ENCODE data around the gene PKNOX2.

The PKNOX2 gene

GRCh38 chr11:125279676-125280418 lies 115.3 kb downstream of the PKNOX2 start:
- in situ Hi-C loops (cut with HindIII; ENCODE audit: low sequenced_read_pairs), result loop anchor here (5.0 kb wide), 1 partner anchor 78 kb away; no protein-coding TSS in a partner anchor

DNA sequence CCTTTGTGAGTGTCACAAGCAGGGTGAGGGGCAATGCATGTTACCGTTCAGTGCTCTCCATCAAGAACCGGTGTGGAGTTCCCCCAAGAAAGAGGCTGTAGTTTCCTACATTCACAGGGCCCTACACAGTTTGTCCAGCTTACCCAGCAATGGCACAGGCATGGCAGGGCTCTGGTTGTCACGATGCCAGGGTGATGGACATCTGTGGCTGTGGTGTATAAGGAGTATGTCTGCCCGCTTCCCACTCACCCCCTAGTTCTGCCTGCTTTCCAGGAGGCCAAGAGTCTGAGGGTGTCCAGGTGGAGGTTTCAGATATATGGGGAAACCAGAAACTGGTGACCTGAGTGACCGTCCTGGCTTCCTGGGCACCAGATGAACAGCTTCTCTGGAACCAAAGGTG lies 116.1 kb downstream of the PKNOX2 start:
- in situ Hi-C loops (cut with HindIII; ENCODE audit: low sequenced_read_pairs), result loop anchor here (5.0 kb wide), 1 partner anchor 78 kb away; no protein-coding TSS in a partner anchor

DNA sequence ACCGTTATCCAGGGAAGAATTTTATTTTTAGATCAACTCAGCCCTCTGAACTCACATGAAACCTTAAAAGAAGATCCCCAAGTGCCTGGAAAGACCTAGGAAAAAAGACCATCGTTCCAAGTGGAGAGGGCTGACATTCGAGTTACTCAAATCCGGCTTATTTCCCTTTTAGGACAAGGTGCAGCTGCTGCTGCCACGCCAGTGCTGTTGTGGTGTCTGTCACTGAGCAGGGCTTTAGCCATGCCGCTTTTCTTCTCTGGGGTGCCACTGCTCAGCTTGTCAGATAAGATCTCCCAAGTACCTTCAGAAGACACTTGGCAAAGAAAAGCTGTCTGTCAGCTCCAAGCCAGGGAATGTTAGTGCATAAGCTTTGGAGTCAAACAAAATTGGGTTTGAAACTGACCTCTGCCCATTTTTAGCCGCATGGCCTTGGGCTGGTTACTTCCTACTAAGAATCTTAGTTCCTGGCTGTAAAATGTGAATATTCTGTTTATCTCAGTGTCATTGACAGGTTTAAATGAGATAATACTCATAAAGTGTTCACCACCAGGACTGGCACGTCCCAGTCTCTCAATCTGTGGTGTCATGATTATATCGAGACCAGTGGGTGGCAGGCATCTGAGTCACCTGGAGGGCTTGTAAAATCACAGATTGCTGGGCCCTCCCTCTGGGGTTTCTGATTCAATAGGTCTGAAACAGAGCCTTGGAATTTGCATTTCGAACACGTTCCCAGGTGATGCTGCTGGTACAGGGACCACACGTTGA lies 117.5 kb downstream of the PKNOX2 start:
- in situ Hi-C loops (cut with HindIII; ENCODE audit: low sequenced_read_pairs), result loop anchor here (5.0 kb wide), 1 partner anchor 80 kb away; no protein-coding TSS in a partner anchor

DNA sequence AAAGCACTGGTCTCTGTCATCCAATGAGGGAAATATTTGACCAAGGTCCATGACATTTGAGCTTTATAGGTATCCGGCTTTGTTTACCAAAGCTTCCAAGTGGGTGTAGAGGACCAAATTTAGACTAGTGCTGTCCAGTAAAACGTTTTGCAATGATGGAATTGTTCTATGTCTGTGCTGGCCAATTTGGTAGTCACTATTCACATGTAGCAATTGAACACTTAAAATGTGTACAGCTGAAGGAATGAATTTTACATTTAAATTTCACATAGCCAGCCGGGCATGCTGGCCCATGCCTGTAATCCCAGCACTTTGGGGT lies 118.0 kb downstream of the PKNOX2 start:
- in situ Hi-C loops (cut with HindIII; ENCODE audit: low sequenced_read_pairs), result loop anchor here (5.0 kb wide), 1 partner anchor 80 kb away; no protein-coding TSS in a partner anchor

GRCh38 chr11:125284245-125284850 lies 119.8 kb downstream of the PKNOX2 start:
- in situ Hi-C loops (cut with HindIII; ENCODE audit: low sequenced_read_pairs), result loop anchor here (5.0 kb wide), 1 partner anchor 82 kb away; no protein-coding TSS in a partner anchor

- in situ Hi-C loops (cut with HindIII; ENCODE audit: low sequenced_read_pairs), result loop anchor here (5.0 kb wide), 1 partner anchor 34 kb away; no protein-coding TSS in a partner anchor
These were observed 121.3 kb downstream of the PKNOX2 start for GRCh38 chr11:125285844-125286243.

- in situ Hi-C loops (cut with HindIII; ENCODE audit: low sequenced_read_pairs), result loop anchor here (5.0 kb wide), 1 partner anchor 34 kb away; no protein-coding TSS in a partner anchor
These were observed 121.9 kb downstream of the PKNOX2 start for GRCh38 chr11:125286486-125286885.

- in situ Hi-C loops (cut with HindIII; ENCODE audit: low sequenced_read_pairs), result loop anchor here (5.0 kb wide), 1 partner anchor 35 kb away; no protein-coding TSS in a partner anchor
These were observed 123.1 kb downstream of the PKNOX2 start for GRCh38 chr11:125287491-125288210.

DNA sequence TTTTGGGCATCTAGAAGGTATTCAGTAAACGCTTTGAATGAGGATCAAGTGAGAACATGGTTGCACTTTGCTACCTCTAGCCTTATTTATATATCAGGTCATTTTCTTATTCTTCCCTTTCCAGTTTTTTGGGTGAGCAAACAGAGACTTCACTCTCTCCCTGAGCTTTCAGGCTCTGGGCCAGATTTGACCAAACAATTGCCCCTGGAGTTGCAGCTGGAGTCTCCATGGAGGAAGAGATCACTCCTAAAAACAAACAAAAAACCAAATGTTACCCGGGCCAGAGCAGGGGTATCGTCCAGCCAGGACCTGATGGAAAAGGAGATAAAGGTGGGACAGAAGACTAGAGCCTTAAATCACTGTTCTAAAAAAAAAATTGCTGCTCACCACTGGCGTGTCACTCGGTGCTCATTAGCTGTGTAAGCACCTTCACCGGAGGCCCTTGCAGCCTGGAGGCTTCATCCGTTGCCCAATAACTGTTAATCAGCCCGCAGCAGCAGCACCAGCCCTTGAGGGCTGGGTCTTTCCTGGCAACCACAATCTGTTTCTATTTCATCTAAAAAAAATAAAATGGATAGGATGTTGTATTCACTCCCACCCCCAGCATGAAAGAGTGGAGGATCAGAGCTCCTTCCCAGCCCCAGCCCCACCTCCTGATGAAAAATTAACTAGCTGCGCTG lies 125.0 kb downstream of the PKNOX2 start:
- in situ Hi-C loops (cut with HindIII; ENCODE audit: low sequenced_read_pairs), result loop anchor here (5.0 kb wide), 1 partner anchor 37 kb away; no protein-coding TSS in a partner anchor

- in situ Hi-C loops (cut with HindIII; ENCODE audit: low sequenced_read_pairs), result no loop called here
These were observed 125.7 kb downstream of the PKNOX2 start for GRCh38 chr11:125290263-125290662.

DNA sequence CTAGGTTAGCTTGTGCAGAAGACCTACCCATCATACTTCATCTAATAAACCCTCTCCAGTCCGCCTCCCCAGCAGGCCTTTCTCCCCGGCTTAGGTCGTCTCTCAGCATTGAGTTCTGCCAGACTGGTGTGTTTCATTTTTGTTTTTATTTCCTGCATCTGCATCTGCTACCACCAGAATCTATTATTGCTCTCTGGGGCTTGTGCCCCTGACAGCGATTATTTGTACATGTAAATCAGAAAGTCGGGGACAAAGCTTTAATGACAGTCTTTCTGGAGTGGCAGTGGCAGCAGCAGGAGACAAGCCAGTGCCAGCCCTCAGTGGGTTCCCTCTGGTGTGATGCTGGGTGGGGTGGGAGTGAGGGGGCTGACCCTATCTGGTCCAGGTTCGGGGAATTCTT lies 127.5 kb downstream of the PKNOX2 start:
- in situ Hi-C loops (cut with HindIII; ENCODE audit: low sequenced_read_pairs), result no loop called here

DNA sequence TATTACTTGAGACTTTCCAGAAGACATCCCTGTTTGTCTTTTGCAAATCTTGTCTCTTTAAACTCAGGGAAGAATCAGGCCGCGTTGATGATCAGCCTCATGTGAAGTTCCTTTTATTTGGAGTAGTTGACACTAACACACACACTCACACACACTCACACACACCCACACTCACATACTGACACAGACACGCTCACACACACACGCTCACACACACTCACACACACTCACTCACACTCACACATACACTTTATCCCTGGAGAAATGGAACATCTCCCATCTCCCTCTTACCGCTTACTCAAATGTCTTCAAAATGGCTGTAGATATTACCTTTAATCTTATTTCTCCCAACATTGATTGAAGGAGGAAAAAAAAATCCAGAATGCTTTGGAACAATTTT lies 129.0 kb downstream of the PKNOX2 start:
- in situ Hi-C loops (cut with HindIII; ENCODE audit: low sequenced_read_pairs), result no loop called here

- in situ Hi-C loops (cut with HindIII; ENCODE audit: low sequenced_read_pairs), result no loop called here
These were observed 131.4 kb downstream of the PKNOX2 start for GRCh38 chr11:125295931-125296330.

- in situ Hi-C loops (cut with HindIII; ENCODE audit: low sequenced_read_pairs), result no loop called here
These were observed 132.9 kb downstream of the PKNOX2 start for GRCh38 chr11:125297346-125297915.

DNA sequence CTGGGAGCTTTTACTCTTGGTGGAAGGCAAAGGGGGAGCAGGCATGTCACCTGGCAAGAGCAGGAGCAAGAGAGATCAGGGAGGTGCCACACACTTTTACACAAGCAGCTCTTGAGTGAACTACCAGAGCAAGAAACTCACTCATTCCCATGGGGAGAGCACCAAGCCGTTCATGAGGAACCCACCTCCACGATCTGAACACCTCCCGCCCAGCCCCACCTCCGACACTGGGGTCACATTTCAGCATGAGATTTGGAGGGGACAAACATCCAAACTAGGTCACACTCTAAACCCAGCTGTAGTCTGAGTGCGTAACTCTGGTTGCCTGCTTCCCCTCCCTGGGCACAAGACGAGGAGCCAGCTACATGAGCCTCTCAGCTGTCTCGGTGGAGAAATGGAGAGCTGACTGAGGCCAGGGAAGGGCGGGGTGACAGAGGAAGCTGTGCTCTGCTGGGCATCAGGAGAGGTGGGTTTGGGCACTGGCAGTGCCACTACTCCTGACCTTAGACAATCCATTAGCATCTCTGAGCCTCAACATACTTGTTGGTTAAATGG lies 134.6 kb downstream of the PKNOX2 start:
- in situ Hi-C loops (cut with HindIII; ENCODE audit: low sequenced_read_pairs), result no loop called here

- in situ Hi-C loops (cut with HindIII; ENCODE audit: low sequenced_read_pairs), result no loop called here
These were observed 135.3 kb downstream of the PKNOX2 start for GRCh38 chr11:125299821-125300220.

DNA sequence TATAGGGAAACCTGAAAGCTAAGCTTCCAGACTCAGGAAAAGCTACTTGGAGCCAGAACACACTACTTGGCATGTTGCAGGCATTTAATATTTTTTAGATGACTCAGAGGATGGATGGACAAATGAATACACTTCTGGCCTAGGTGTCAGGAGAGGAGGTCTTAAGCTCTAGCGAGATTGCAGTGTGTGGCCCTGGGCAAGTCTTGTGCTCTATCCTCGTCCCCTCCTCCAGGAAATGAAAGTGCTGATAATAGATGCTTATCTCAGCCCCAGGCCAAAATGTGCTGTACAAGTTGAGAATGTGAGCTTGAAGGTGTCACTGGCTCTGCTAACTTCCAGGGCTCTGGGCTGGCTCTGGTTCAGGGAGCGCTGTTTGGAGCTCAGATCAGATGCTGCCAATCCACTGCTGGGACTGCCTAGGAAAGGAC lies 136.3 kb downstream of the PKNOX2 start:
- in situ Hi-C loops (cut with HindIII; ENCODE audit: low sequenced_read_pairs), result no loop called here

- in situ Hi-C loops (cut with HindIII; ENCODE audit: low sequenced_read_pairs), result no loop called here
These were observed 136.8 kb downstream of the PKNOX2 start for GRCh38 chr11:125301346-125301745.

- in situ Hi-C loops (cut with HindIII; ENCODE audit: low sequenced_read_pairs), result no loop called here
These were observed 138.6 kb downstream of the PKNOX2 start for GRCh38 chr11:125303186-125303585.
